ENCODE measurements around the gene SMPD3.

Gene SMPD3

DNA sequence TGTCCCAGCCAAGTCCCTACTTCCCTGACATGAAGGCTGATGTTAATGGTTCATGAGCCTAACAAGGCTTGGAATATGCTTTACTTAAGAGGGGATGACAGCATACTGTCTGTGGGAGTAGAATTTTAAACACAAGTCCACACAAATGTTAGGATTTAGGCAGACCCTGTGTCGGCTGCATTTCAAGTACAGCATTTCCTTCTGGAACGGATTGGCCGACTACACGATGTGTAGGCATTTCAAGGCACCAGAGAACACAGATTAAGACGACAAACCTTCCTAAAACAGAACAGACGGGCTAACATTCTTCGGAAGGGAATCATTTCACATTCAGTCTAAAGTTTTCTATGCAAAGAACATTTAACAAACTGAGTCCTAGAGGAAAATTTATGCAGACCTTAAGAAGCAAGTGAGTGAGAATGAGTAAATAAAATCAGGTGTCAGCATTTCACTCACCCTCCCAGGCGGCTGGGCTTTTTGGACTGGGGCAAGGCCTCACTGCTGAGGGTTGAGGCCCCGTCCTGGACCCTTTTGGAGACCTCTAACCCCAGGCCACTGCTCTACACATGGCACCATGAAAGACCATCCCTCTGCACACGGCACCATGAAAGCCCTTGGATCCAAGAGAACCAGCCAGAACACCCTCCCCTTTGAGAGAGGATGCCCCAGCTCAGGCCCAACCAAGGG lies 67.5 kb downstream of the SMPD3 start:
- no peak for DNase-seq (ENCODE audit: low read depth)

DNA sequence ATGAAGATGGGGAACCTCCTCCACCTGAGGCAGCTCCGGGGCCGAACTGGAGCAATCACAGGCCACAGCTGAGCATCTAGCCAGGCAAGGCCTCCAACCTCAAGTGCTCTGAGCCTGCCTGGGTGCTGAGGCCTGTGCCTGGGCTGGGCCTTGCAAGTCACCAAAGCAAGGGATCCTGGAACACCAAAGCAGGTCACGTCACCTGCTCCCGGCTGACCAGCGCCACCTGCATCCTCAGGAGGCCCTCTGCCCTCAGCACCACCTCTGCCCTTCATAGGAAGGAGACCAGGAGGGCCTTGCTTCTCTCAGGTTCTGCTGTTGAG lies 68.0 kb downstream of the SMPD3 start:
- no peak for DNase-seq (ENCODE audit: low read depth)

DNA sequence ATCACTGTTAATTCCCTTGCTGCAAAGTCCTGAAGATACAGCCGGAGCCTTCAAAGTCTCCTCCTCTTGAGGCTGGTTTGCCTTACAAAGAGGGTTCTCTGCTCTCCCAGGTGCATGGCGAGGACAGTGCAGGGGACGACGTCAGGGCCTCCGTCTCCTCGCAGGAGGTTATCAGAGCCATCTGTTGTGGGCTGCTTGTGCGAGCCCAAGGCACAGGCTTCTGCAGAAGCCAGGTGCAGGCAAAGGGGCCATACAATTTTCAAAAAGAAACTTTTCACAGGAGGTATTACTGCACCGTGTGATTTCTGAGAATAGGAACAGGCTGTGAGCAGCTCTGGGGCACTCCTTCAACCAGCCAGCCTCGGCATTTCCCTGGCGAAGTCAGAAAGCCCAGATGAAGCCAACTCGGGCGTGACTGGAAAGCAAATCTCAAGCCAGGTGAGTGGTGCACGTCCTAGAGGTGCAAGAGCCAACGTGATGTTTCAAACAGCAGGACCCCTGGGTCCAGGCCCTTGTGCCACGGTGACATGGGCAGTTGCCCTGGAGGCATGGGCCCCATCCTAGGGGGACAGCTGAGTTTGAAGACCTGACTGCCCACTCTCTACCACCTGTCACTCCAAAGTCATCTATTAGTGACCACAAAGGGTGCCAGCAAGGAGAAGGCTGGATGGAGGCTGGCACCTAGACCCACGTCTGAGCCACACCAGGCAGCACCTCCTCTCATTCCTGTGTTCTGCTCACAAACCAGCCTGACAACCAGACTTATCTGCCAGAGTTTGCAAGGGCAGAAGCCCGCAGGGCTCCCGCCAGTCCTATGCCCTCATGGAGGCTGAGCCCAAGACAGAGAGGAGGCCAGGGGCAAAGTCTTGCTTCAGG lies 68.6 kb downstream of the SMPD3 start:
- no peak for DNase-seq (ENCODE audit: low read depth)

DNA sequence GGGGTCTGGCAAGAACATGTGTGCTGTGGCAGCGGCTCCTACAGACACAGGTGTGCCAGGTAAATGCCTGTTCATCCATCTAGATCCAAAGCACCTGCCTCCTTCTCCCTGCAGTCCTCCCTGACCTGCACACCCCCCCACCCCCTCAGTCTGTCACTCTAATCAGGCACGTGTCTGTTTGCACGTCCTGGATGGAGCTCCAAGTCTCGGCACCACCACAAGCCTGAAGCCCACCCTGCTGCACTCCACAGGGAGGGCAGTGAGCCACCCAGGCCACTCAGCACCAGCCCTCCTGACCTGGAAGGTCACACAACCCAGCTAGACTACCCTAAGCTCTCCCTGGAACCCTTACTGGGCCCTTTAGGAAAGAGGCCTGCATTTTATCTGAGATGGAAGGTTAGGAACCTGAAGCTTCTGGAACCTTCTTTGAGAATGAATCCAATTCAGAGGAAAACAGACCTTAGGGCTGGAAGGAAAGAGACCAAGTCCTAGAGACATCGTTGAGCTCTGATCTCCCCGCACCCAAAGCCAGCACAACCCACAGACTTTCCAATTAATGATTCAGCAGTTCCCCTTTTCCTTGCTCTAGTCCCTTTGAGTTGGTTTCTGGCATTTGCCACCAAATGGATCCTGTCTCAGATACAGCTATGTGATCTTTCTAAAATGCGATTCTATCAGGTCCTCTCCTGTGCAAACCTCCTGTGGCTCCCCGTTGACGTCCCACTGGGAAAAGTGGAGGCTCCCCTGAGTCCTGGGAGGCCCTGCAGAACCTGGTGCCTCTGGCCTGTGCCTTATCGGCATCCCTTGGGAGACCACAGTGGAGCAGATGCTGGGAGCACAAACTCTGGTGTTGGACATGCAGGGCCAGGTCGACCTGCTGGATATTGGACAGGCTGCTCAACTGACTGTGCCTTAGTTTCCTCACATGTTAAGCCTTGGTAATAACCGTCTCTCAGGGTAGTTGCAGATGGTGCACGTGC lies 69.6 kb downstream of the SMPD3 start:
- DNase-seq (ENCODE audit: low read depth): no peak

DNA sequence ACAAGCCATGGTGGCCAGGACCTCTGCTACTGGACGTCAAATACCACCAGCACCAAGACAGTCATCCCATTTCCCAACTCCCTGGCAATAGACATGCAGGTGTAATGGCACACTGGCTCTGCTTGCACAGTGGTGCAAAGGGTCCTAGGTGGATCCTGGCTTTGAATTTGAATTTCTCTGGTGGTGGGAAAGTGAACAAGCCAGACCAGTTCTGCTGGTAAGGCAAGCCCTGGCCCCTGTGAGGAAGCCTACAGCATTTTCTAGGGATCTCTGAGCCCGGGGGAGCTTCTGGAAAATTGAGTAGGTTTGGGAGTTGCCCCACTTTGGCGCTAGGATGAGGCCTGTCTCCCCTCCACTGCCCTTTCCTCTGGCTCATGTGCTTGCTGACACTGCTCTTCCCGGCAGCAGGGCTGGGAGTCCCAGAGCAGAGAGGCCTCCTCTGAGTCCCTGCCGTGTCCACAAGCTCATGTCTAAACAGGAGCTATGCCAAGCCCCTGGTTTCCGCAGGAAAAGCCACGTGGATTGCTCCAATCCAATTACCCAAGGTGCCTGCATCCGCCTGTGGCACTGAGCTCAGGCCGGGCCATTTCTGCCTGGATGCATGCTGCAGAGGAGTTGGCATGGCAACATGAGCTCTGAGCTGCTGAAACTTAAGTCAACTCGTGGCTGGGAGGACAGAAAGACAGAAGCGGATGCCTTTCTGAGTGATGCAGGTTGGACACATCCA lies 70.5 kb downstream of the SMPD3 start:
- peak; percentile 31 for DNase-seq (ENCODE audit: low read depth)

DNA sequence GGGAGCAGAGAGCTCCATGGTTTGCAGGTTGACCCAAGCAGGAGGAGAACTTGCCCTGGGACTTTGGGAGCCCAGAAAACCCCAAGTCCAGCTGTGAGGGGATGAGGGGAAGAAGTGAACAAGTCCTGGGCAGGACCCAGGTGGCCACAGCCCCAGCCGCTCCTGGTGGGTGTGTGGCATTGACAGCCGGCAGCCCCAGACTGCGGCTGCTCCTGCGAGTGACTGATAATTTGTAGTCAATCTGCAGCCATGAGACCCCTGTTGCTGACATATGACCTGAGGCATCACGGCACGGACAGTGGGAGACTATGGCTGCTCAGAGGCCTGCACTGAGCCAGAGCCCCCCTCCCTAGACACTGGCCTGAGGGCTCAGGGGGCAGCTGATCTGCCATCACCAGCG lies 71.1 kb downstream of the SMPD3 start:
- no peak for DNase-seq (ENCODE audit: low read depth)

DNA sequence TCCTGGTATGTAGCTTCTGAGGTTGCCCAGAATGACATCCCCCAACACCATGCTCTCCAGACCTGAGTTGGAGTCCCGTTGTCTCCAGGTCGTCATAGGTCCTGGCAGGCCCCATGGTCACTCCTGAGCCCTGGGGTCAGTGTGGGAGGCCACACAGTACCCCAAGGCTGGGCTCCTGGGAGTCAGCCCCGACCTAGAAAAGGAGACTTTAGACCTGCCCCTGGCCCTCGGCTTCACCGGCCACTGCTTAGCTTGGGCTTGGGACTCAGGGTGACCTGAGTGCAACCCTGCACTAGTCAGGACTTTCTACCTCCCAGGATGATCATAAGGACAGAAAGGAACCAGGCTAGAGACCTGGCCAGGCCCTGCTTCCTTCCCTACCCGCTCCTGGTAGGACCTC lies 71.7 kb downstream of the SMPD3 start:
- no peak for DNase-seq (ENCODE audit: low read depth)

DNA sequence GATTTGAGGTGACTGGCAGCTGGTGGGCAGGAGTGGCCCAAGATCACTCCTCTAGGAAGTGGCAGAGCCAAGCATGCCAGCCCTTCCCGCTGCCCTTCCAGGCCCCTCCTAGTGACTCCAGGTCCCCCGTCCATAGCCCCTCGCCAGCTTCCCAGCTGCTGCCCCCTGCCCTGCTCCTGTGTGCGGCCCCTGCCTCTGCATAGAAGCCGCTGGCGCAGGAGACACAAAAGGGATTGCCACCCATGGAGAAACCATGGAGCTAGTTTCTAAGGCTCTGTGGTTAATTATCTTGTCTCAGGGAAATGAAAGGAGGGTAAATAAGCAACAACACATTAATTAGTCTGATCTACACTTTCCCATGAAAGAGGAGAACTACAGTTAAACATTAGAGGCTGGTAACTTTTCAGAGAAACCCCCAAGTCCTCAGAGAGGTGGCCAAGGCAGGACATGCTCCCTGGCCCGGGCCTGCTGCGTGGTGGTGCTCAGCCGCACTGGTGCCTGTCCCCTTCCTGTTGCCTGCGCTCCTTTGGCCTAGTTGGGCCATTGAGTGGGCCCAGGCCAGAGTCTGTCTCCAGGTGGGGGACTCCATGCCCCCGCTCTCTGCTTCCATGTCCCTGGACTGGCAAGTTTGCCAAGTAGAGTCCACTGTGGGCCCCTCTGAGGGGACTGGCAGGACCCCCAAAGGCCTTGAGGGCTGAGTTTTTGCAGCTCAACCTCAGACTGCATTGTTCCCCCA lies 72.3 kb downstream of the SMPD3 start:
- DNase-seq (ENCODE audit: low read depth): no peak

DNA sequence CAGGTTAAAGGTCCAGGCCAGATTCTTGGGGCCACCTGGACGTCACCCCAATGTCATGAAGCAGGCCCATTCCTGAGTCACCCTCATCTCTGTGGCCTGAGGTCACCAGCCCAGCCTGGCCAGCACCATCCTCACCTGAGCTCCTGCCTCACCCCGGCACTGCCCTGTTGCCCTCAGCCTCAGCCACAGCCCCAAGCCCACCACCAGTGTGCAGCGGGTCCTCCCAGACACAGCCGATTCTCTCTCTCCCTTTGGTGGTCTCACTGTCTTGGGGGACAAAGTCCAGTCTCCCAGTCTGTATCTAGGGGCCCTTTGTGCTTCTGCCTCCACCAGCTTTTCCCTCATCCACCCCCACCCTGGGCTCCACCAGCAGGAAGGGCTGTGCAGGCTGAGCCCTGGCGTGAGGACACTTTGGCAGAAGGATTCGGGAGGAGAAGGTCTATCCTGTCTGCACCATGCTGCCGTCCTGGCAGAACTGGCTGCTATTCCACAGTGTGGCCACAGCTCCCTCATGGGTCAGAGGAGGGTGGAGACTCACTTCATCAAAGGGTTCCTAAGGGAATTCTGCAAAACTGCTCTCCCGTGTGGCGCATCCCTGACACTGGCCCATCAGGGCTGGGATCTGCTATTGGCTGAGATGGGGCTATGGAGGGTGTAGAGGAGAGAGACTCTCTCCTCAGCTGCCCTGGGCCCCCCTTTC lies 73.2 kb downstream of the SMPD3 start:
- DNase-seq (ENCODE audit: low read depth): no peak

DNA sequence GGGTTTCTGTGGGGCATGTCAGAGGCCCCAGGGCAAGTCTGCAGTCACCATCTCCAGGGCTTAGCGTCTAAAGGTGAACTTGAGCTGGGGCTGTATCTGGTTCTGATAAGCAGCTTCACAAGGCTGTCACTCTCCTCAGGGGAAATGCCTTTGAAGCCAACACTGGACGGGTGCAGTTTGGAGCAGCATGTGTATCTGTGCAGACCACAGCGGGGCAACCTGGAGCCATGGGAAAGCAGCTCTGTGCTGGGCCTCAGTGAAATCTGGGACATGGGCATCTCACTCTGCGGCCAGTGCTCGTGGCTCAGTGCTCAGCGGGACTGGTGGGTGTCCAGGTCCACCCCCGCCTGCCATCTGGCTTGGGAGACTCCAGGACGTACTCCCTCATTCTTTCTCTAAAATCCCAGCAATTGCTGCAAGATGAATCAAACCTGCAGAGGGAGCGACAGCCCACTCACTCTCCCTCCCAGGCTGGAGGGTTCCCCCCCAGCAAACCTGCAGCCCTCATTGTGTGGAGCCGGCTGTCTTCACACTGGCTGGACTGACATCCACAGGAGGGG lies 74.0 kb downstream of the SMPD3 start:
- no peak for DNase-seq (ENCODE audit: low read depth)

DNA sequence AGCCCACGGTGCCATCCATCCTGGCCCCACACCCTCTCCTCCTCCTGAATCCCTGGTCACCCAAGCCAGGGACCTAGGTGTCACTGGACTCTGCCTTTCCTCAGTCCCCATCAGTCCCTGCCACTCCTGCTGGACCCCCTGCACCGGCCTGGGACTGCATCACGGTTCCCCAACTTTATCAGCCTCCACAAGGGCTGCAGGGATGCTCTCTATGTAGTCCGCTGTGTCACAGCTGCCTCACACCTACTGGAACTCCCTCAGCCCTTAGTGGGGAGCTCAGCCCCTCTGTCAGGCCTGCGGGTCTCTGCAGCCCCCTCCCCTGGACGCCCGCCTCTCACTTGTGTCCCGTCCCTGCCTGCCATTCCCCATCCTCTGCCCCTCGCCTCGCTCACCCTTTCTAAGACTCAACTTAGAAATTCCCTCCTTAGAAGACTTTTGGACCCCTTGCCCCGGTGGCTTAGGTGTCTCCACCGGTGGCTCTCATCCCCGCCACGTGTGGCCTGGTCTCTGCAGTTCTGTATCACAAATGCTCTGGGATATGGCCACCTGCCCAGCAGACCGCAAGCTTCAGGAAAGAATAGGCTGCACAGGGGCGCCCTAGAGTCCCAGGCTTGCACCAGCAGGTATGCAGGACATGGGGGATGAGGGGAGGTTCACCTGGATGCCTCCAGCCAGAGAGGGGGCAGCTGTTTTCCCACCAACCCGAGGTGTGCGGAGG lies 74.6 kb downstream of the SMPD3 start:
- DNase-seq (ENCODE audit: low read depth): no peak

DNA sequence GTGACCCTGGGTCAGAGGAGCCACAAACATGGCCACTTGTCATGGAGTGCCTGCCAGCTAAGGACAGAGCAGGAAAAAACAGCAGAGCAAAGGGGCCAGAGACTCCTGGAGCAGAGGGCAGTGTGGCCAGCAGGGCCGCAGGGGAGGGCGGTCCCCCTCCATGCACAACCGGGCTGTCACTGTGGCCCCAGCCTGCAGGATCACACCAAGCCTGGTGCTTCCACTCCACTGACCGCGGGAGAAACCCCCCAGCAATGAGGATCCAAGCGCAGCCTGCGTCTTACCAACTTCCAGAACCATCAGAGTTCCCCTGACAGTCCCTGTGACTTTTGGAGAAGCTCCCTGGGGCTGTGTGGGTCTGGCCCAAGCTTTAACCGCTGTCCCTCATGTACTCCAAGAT lies 75.5 kb downstream of the SMPD3 start:
- DNase-seq (ENCODE audit: low read depth): no peak

DNA sequence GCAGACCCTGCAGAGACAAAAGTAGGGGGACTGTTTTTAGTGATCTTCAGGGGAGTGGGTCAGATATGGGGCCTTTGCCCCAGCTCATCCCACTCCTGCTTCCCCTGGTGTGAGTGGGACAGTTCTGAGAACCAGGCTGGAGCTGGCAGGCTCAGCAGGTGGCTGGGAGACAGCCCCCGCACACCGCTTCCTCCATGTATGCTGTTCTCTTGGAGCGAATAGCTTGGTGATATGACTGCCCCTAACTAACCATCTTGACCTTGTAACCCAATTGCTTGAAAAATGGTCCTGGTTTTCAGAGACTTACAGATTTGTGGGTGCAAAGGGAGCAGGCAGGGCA lies 76.0 kb downstream of the SMPD3 start:
- DNase-seq (ENCODE audit: low read depth): no peak

DNA sequence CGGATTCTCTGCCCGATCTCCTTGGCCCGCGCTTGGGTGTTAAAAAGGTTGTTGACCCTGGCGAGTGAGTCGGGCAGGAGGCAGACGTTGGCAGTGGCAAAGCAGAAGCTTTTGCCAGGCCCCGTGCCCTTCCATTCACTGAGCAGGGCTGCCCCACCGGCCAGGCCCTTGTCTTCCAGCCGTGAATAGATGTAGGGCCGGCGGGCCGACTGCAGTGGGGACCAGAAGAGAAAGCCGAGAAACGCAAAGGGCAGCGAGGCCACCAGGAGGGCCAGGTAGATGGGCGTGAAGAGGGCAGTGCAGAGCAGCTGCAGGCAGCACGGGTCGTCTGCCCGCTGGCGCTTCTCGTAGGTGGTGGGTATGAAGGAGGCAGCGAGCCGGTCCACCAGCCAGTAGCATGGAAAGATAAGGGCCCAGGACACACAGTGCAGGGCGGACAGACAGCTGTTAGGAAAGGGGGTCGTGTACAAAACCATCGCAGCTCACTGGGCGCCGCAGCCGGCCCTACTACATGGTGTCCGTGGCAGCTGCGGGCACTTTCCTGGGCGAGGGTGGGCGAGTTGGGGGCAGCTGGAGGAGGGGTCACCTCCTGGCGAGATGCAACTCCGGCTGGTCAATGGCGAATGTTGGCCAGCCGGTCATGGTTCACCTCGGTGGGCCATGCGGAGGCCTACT lies 76.5 kb downstream of the SMPD3 start:
- DNase-seq (ENCODE audit: low read depth): no peak

DNA sequence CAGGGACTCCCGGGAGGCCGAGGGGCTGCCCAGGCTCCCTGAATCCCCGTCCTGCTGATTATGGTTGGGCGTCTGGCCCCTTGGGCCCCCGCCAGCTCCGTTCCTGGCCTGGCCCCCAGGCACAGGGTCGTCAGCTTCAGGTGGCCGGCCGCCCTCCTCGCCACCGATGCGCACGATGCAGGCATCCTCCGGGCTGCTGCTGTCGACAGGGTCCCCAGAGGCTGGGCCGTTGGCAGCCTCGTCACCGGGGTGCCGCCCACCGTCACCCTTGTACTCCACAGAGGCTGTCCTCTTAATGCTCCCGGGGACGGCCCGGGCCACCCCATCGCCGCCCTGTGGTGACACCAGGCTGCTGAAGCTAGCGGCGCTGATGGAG lies 77.0 kb downstream of the SMPD3 start:
- no peak for DNase-seq (ENCODE audit: low read depth)

DNA sequence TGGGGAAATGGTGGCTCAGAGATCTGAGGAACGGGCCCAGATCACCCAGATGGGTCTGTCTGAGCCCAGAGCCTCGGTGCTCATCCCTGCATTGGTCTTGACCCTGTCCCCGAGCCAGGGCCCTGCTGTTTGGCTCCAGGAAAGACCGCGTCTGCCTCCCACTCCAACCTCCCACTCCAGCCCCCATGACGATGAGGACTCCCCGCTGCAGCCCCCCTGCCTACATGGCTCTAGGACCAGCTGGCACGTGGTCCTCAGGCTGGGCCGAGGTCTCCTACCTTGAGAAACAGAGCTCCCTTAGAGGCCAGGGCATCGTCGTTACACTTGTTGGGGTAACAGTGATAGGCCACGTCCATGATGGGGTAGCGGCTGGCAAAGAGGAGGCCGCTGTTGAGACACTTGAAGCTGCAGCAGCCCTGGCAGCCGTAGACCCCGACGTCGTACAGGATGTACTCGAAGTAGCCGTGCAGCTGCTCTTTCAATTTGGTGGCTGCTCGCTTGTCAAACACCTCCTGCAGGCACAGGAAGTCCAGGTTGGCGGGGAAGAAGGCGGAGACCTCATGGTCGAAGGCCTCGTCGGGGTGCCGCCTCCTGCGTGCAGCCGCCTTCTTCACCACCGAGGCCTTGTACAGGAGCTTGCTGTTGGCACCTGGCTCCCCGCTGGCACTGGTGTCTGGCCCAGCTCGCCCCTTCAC lies 77.6 kb downstream of the SMPD3 start:
- DNase-seq (ENCODE audit: low read depth): no peak

DNA sequence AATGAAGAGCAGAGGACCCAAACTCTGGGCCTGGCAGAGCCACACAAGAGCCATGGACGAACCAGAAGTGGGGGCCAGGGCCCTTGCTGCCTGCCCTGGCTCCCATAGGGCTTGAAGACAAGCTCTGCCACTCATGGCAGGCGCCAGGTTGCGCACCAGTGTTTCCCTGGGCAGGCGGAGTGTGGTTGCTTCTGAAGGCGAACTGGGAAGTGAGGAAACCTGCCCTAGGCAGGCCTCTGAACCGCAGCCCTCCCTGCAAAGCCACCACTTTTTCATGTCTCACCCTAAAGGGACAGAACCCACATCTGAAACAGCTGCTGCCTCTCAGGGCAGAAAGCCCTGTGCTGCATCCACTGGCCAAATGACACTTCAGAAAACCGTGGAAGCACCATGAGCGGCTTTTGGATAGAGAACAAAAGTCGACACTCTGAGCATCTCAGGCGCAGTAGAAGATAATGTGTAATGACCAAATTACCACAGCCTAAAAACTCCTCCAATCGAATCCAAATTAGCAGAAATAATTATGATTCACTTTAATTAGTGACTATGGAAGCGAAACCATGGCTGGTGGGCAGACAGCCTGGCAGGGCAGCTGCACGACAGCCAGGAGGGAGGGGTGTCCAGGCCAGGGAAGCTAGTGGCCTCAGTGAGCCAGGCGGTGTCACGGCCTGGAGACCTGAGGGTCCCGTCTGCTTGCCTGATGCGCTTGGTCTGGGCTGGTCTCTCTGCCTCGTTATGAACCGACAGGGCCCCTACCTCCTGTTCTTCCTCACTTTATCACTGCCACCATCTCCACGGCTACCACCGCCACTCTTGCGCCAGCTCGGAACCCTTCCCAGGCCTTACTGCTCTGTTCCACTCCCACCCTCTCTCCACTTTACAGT lies 78.4 kb downstream of the SMPD3 start:
- no peak for DNase-seq (ENCODE audit: low read depth)

DNA sequence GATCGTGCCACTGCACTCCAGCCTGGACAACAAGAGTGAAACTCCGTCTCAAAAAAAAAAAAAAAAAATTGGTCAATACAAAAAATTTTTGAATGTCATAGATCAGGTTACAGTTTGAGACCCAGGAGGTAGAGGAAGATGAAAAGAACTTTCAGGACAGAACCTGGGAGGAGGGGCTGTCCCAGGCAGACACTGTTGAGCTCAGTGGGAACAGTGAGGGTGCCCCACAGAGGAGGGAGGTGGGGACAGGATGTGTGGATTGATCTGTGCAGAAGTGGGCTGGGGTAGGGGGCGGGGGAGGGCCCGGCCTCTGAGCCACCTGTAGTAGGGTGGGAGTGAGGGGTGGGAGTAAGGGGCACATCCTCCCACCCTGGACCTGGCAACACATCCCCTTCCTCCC lies 79.1 kb downstream of the SMPD3 start:
- DNase-seq (ENCODE audit: low read depth): no peak

Measured in stromal cell of bone marrow (primary cell).